HG03432 (cell line): ENCODE measurements around the gene TGFB1.
"Not testable (repeated sequence)": the region's sequence is repeated elsewhere in the genome, so short reads cannot be mapped to it uniquely, and the experiment has no call there.

Experiments used
- ATAC-seq: cut with Tn5 transposase; IDR thresholded peaks from one replicate; pipeline ENCODE4 v1.9.1; 2021; ENCODE audit warnings: mild to moderate bottlenecking, moderate library complexity; ENCODE audit not compliant: unreplicated experiment

Gene TGFB1

DNA sequence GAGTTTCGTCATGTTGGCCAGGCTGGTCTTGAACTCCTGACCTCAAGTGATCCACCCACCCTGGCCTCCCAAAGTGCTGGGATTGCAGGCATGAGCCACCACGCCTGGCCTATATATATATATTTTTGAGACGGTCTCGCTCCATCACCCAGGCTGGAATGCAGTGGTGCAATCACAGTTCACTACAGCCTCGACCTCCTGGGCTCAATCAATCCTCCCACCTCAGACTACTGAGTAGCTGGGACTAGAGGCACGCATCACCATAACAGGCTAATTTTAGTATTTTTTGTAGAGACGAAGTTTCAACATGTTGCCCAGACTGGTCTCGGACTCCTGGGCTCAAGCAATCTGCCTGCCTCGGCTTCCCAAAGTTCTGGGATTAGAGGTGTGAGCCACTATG lies 6.8 kb downstream of the TGFB1 start:
- ATAC-seq, result not testable (repeated sequence)

DNA sequence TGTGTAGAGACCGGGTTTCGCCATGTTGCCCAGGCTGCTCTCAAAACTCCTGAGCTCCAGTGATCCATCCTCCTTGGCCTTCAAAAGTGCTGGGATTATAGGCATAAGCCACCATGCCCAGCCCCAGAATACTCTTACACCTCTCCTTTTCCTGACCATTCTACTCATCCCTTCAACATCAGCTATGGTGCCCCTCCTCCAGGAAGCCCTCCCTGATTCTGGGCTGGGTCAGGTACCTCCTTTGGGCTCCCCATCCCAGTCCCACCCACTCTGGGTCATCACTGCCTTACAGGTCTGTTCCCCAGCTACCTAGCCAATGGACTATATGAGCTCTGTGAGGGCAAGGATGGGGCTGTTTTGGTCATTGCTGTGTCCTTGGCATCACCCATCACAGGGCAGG lies 9.6 kb downstream of the TGFB1 start:
- no peak for ATAC-seq

DNA sequence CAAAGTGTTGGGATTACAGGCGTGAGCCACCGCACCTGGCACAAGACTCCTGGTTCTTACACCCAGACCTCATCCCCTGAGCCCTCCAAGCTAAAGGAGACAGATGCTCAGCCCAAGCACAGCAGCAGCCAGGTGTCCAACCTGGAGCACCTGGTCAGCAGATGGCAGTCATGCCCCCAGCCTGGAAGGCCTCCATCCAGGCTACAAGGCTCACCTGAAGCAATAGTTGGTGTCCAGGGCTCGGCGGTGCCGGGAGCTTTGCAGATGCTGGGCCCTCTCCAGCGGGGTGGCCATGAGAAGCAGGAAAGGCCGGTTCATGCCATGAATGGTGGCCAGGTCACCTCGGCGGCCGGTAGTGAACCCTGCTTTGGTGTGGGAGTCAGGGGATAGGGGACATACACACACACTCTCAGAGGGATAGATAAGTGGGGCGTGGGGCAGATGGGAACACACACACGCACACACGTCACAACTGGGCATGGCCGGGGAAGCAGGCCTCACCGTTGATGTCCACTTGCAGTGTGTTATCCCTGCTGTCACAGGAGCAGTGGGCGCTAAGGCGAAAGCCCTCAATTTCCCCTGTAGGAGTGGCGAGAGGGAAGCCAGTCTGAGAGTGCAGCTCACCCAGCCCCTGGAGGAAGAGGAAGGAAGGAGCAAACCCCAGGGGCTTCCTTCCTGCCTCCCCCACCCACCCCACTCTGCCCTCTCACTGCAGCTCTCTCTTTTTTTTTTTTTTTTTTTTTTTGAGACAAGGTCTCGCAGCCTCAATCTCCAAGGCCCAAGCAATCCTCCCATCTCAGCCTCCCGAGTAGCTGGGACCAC lies 11.8 kb downstream of the TGFB1 start:
- ATAC-seq, result no peak

DNA sequence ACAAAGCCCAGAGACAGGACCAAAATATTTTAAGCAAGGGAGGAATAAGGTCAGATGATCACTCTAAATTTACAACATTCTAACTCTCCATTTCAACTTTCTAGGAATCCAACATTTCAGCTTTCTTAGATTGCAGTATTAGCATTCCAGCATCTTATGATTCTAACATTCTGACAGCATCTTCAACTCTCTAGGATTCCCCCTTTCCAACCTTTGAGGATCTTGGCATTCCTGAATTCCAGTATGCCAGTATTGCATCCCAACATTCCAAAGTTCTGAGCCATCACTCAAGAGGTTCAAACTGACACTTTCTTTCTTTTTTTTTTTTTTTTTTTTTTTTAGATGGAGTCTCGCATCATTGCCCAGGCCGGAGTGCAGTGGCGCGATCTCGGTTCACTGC lies 13.8 kb downstream of the TGFB1 start:
- no peak for ATAC-seq

DNA sequence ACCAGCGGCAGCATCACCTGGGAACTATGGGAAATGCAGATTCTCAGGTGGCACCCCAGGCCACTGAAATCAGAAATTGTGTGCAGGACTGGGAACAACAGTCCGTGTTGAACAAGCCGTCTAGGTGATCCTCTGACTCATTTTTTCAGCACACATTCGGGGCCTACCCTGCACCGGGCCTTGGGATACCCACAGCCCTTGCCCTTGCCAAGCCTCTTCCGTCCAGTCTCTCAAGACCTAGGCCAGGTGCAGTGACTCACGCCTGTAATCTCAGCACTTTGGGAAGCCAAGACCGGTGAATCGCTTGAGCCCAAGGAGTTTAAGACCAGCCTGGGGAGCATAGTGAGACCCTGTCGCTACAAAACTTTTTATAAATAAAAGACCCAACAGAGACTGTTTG lies 18.3 kb downstream of the TGFB1 start:
- no peak for ATAC-seq

DNA sequence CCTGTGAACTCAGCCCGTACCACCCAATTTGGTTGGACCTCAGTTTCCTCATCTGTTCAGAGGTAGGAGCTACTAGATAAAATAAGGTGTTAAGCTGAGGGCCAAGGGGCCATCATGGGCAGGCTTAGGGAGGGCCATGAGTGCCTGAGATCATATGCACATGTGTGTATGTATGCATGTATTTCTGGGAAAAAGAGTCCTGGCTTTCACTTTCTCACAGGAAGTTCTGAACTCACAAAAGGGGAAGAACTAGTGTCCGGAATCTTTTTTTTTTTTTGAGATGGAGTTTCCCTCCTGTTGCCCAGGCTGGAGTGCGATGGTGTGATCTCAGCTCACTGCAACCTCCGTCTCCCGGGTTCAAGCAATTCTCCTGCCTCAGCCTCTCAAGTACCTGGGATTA lies 18.9 kb downstream of the TGFB1 start:
- no peak for ATAC-seq

DNA sequence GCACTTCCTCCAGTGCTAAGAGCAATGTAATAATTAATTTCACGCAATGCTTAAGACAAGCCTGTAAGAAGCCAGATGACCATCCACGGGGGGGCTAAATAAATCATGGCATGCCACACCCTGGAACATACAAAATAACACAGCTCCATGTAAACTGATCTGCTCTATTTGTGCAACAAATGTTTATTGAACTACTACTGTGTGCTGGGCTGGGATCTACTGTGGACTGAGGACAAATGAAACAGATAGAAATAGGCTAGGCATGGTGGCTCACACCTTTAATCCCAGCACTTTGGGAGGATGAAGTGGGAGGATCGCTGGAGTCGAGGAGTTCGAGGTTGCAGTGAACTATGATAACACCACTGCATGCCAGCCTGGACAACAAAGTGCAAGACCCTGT lies 21.3 kb downstream of the TGFB1 start:
- no peak for ATAC-seq

DNA sequence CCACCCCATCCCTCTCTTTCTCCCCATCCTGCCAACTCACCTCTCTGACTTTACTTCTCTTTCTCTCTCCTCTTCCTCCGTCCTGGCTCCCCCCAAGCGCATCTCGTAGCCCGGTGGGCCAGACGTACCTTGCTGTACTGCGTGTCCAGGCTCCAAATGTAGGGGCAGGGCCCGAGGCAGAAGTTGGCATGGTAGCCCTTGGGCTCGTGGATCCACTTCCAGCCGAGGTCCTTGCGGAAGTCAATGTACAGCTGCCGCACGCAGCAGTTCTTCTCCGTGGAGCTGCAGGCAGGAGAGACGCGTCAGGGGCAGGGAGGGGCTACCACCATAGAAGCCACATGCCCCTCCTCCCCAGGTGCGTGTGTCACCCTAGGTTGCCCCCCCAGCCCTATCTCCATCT lies 21.7 kb downstream of the TGFB1 start:
- ATAC-seq, result no peak

DNA sequence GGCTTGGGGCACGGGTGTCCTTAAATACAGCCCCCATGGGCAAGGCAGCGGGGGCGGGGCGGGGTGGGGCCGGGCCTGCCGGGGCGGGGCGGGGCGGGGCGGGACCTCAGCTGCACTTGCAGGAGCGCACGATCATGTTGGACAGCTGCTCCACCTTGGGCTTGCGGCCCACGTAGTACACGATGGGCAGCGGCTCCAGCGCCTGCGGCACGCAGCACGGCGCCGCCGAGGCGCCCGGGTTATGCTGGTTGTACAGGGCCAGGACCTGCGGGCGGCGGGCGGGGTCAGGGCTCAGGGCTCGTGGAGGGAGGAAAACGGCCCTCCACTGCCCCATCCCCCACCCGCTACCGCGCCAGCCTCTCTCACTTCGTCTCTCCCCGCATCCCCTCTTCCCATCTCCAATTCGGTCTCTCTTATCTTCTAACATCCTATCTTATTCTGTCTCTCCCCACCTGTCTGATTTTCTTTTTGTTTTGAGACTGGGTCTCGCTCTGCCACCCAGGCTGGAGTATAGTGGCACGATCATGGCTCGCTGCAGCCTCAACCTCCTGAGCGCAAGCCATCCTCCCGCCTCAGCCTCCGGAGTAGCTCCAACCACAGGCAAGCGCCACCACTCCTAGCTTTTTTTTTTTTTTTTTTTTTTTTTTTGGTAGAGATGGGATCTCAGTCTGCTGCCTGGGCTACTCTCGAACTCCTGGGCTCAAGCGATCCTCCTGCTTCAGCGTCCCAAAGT lies 22.6 kb downstream of the TGFB1 start:
- ATAC-seq, result no peak

DNA sequence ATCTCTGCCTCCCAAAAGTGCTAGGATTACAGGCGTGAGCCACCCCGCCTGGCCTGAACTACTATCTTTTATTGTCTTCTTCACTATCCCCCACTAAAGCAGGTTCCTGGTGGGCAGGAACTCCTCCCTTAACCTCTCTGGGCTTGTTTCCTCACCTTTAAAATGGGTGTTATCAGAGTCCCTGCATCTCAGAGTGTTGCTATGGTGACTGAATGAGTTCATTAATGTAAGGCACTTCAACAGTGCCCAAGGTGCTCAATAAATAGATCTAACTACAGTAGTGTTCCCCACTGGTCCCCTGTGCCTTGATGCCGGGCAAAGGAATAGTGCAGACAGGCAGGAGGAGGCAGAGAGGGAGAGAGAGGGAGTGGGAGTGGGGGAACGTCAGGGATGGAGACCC lies 23.2 kb downstream of the TGFB1 start:
- no peak for ATAC-seq

DNA sequence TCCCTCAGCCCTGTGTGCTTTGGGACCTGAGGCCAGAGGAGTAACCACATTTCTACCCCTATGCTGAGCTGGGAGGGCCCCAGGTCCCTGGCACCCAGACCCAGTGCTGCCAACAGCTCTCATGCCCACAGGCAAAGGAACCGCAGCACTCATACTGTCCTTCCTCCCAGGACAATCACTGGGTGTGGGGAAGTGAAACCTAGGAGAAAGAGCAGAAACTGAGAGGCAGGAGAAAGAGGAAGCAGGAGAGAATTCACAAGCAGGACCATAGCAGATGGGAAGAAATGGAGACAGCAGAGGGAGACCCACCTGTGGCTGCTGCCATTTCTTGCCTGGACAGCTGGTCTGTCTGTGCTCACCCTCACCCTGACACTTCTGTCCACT lies 24.9 kb downstream of the TGFB1 start:
- no peak for ATAC-seq

DNA sequence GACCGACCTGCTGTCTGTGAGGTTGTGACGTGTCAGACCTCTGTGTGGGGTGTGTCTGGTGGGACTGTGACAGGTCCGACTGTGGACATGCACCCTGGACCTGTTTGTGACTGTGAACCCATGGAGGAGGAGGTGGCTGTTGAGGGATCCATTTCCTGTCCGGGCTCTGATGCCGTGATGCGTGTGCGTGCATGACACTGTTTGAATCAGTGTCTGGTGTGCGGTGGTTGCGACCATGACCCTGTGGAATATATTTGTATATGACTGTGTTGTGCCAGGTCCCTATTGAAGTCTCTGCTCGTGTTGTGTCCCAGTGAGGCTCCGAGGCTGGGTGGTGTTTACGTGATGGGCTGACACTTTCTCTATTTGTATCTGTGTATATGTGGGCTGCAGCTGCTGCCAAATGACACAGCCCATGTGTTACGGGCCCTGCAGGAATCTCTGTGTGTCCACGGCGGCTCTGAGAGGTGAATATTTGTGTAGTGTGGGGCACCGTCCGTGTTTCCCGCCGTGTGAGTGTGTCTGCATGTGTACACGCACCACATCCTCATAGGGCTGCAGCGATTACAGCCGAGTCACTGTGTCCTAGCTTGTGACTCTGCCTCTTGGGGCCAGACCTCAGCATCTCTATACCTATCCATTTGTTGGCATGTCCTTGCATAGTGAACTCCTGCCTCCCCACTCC lies 25.4 kb downstream of the TGFB1 start:
- peak; percentile 10 for ATAC-seq

DNA sequence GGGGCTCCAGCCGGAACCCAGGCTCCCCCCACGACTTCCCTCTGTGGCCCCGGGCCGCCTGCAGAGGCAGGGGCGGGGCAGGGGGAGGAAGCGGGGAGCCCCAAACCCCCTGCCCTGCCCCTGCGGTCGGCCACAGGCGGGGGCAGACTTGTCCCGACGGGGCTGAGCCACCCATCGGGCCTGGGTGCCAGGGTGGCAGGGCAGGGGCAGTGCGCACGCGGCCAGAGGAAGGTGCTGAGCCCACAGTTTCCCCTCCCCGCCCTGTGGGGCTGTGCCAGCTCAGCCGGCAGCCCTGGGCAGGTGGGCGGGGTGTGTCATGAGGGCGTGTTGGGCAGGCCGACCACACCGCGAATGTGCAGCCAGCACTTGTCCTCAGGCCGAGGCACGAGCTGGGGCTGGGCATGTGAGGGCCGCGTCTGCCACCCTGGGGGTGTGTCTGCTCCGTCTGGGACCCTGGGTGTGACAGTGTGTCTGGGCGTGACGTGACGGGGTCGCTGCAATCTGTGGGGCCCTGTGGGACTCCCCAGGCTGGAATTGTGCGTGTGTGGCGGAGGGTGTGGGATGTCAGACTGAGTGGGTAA lies 26.1 kb downstream of the TGFB1 start:
- peak; percentile 59 for ATAC-seq

DNA sequence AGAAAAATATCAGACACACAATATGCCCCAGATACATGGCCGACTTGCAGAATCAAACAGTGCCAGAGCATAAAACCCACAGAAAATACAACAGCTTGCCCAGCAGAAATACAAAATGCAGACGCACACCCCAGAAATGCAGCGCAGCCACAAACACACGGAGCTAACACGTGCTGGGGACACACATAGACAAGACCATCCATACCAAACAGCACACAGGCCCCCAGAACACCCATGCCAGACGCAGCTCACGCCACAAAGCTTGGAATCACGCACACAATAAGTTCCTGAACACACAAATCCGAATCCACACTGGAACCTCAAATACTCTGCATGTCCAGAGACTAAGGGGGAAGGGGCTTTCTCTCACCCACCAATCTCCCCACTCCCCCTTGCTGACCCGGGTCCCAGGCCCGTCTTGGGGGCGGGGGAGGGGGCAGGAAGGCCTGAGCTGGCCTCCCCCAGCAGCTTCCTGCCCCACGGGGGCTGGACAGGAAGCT lies 26.6 kb downstream of the TGFB1 start:
- no peak for ATAC-seq

DNA sequence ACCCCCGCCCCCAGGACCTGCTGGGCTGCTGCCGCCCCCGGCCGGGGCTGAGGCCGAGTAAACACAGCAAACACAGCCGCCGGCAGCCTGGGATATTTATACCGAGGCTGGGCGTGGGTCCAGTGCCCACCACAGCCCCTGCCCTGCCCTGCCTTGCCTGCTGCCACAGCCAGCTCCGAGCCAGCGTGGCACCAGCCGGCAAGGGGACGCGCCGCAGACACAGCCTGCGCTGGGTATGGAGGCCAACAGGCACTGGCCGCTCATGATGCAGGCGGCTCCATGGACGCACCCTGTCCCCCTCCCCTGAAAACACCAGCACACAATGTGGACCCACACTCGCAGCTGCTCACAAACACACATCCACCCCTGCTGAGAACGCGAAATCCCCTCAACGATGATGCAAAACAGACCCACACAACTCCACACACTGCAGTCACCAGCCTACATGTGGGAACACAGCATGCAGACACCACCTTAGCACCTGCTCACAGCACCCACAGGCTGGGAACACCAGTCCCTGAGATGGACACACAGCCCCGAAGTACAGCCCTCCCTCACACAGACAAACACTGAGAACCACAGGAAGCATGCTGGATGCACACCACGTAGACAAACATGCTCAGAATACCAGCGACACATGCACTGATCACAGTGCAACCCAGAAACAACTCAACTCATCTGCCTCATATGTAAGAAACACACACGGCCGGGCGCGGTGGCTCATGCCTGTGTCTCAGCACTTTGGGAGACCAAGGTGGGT lies 27.6 kb downstream of the TGFB1 start:
- no peak for ATAC-seq

DNA sequence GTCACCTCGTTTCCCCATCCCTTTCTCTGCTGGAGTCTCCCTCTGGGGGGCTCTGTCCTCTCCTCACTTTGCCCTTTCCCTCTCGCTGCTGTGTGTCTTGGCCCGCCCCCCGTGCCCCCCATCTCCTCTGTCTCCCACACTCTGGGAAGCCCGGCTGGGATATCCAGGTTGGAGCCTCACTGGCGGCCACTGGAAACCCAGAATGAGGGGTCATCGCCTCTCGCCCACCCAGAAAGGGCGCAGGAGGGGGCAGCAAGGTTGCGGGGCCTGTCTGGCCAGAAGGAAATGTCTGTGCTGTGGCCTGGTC lies 28.1 kb downstream of the TGFB1 start:
- no peak for ATAC-seq

DNA sequence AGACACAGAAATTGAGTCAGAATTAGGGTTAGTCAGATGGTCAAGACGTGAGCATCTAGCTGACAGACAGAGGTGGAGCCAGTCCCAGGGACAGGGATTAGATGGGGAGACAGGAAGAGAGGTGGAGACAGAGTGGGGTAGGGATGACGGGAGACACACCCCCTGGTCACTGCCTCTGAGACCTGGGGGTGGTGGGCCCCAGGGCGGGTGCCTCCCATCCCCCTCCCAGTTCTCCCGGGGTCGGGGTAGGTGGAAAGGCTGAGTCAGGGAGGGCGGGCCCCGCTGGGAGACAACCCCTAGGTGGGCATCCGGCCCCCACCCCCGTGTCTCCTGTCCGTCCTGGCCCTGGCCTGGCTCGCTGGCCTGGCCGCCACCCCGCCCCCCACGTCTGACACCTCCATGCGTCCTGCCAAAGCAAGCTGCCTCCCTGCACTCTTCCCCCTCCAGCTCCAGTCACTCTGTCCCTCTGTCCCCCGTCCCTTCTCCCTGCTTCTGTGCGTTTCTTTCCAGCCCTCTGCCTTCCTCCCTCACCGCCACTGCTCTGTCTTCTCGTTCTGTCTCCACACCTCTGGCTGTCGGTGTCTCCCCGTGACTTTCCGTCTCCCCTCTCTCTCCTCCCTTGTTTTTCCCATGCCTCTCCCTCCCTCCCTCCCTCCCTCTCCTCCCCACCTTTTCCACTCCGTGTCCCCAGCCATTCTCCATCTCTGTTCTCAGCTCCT lies 28.6 kb downstream of the TGFB1 start:
- ATAC-seq, result no peak

DNA sequence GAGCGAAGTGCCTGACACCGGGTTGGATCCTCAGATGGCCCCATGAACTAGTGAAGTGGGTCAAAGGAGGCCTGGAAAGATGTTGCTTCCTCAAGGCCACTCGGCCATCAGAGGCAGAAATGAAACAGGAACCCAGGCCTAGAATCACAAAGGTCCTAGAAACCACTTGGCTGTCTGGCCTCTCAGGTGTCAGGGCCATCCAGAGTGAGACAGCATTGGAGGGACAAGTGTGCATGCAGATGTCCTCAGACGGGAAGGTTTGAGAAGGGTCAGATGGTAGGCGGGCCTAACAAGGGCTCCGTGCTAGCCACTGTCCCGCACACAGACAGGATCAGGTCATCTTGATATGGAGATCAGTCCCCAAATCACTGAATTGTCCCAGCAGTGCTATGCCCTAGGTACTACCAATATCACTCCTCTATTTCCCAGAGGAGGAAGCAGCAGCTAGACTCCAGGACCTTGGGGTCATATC lies 29.5 kb downstream of the TGFB1 start:
- ATAC-seq, result no peak

DNA sequence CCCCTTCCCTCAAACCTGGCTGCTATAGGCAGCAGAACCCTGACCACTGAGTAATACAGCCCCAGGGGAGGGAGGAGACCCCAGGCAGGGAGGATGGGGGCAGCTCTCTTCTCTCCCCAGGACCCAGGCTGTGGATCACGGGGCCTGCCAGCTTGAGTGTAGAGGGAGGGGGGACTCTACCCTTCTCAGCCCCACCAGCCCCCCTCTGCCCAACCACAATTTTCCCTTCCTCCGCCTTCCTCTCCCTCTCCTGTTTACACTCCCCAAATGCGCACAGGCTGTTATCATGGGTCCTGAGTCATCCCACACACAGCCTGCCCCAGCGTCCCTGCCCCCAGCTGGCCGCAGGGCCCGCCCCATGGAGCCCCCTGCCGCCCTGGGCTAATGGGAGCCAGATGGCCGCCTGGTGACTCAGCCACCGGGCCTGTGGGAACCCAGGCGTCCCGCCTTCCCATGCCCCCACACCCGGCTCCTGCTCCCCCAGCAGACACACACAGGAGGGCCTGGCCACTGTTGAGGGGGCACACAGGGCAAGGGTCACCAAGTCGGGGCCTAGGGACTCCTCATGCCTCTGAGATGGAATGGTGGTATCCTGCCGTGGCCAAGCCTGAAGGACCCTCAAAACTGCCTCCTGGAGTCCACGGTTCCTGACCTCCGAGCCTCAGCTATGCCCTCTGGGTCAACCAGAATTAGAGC lies 30.1 kb downstream of the TGFB1 start:
- ATAC-seq, result no peak
